HFFc6 (cell line): Measurements from ENCODE around the gene TBC1D2. TPM values are rescaled to one million over a fixed set of nuclear protein-coding genes. Genes with fewer than 3 reads are reported as not detected.

Experiments
- DNase-seq: peaks from one replicate; pipeline ENCODE4 v3.0.0-alpha.2; 2018
- H3K27ac Mint-ChIP-seq: 2 replicates; pipeline ENCODE4 v1.8.0; 2020; ENCODE audit warnings: mild to moderate bottlenecking, mixed read lengths
- H3K27me3 Mint-ChIP-seq: 2 replicates; pipeline ENCODE4 v1.8.0; 2021; ENCODE audit warnings: mild to moderate bottlenecking, moderate library complexity, mixed read lengths; ENCODE audit not compliant: insufficient read depth
- H3K36me3 Mint-ChIP-seq: 2 replicates; pipeline ENCODE4 v1.8.0; 2021; ENCODE audit warnings: low read depth, mixed read lengths
- H3K4me1 Mint-ChIP-seq: 2 replicates; pipeline ENCODE4 v1.8.0; 2020; ENCODE audit warnings: low read depth, mixed read lengths
- H3K4me3 Mint-ChIP-seq: 2 replicates; pipeline ENCODE4 v1.8.0; 2020; ENCODE audit warnings: mild to moderate bottlenecking, moderate library complexity, mixed read lengths
- H3K9me3 Mint-ChIP-seq: 2 replicates; pipeline ENCODE4 v1.8.0; 2020; ENCODE audit warnings: mild to moderate bottlenecking, mixed read lengths
- CTCF ChIP-seq: fragments of 200-600 bp; sonication (generic); IDR thresholded peaks from 2 replicates; pipeline ENCODE4 v1.5.0; 2021; ENCODE audit warnings: antibody characterized with exemption, mild to moderate bottlenecking
- total RNA-seq, 6 experiments: library from RNA; stranded (reverse); fragmentation: NEBNext Ultra II Directional; extraction: Animal tissue kit (Norgen Biotek cat#: 25700); gene quantifications; 2 replicates in 1 of 6; 3 replicates in 5 of 6; pipeline ENCODE4 v1.2.3, GENCODE V29; 2021

Gene TBC1D2
- total RNA-seq, 6 experiments from 2014 or later, result 31.9 to 39.4 (median 36.5) TPM

- Mint-ChIP-seq H3K4me1 (peaks cover 15% of the 10 kb centered on the region), H3K9me3 (no peaks in the 10 kb centered on the region), H3K27me3 (no peaks in the 10 kb centered on the region; the same call in 1 of the 2 replicates), H3K4me3 (no peak overlapping the region), H3K27ac (no peak overlapping the region), H3K36me3 (0 out of 2 replicates have a peak, but pooled peaks cover 5% of the 10 kb centered on the region)
- no peak for TF ChIP-seq CTCF
- DNase-seq, result no peak
Measured at GRCh38 chr9:98202252-98202651, 53.2 kb downstream of the TBC1D2 start.

- no peak overlapping the region for H3K27ac Mint-ChIP-seq
- no peak for DNase-seq
- H3K4me1 Mint-ChIP-seq, result peaks cover 13% of the 10 kb centered on the region
- H3K4me3 Mint-ChIP-seq, result no peak overlapping the region
- H3K27me3 Mint-ChIP-seq, result no peaks in the 10 kb centered on the region; the same call in 1 of the 2 replicates
- 0 out of 2 replicates have a peak, but pooled peaks cover 5% of the 10 kb centered on the region for H3K36me3 Mint-ChIP-seq
- H3K9me3 Mint-ChIP-seq, result no peaks in the 10 kb centered on the region
- no peak for TF ChIP-seq CTCF
Measured at GRCh38 chr9:98201749-98202148, 53.7 kb downstream of the TBC1D2 start.

GRCh38 chr9:98201102-98201501, 54.3 kb downstream of the TBC1D2 start:
- H3K36me3 Mint-ChIP-seq, result 0 out of 2 replicates have a peak, but pooled peaks cover 5% of the 10 kb centered on the region
- H3K27me3 Mint-ChIP-seq, result no peaks in the 10 kb centered on the region; the same call in none of the 2 replicates
- H3K27ac Mint-ChIP-seq, result no peak overlapping the region
- no peak for TF ChIP-seq CTCF
- no peak overlapping the region for H3K4me3 Mint-ChIP-seq
- no peaks in the 10 kb centered on the region for H3K9me3 Mint-ChIP-seq
- DNase-seq, result no peak
- peaks cover 6% of the 10 kb centered on the region for H3K4me1 Mint-ChIP-seq

- DNase-seq, result no peak
- no peak overlapping the region for H3K27ac Mint-ChIP-seq
- H3K9me3 Mint-ChIP-seq, result no peaks in the 10 kb centered on the region
- H3K4me1 Mint-ChIP-seq, result no peaks in the 10 kb centered on the region
- peaks cover 2% of the 10 kb centered on the region for H3K27me3 Mint-ChIP-seq
- no peak for TF ChIP-seq CTCF
- no peak overlapping the region for H3K4me3 Mint-ChIP-seq
- H3K36me3 Mint-ChIP-seq, result 0 out of 2 replicates have a peak, but pooled peaks cover 5% of the 10 kb centered on the region
Measured at GRCh38 chr9:98199388-98200033, 55.9 kb downstream of the TBC1D2 start.

GRCh38 chr9:98195671-98196070, 59.8 kb downstream of the TBC1D2 start:
- Mint-ChIP-seq H3K36me3 (0 out of 2 replicates have a peak, but pooled peaks cover 5% of the 10 kb centered on the region), H3K9me3 (no peaks in the 10 kb centered on the region), H3K4me1 (peaks cover 10% of the 10 kb centered on the region), H3K27me3 (peaks cover 3% of the 10 kb centered on the region), H3K4me3 (no peak overlapping the region), H3K27ac (no peak overlapping the region)
- no peak for DNase-seq
- TF ChIP-seq CTCF, result no peak
